Common myeloid progenitor, CD34-positive (primary cell): ENCODE data around the gene DCAF7.
A peak's percentile ranks its signal among the peaks of the same experiment; 100 is the strongest.

ENCODE experiments used
- CTCF ChIA-PET: fragments of 350-600 bp; sonication (Branson Sonifier 250); formaldehyde crosslinking; loops from one replicate; lab custom pipeline; 2021; ENCODE audit warnings: antibody characterized with exemption; lab: Charles Lee
- POLR2A ChIA-PET: fragments of 350-600 bp; sonication (Branson Sonifier 250); formaldehyde crosslinking; loops from one replicate; lab custom pipeline; 2021; ENCODE audit warnings: antibody characterized with exemption; lab: Charles Lee
- DNase-seq, 3 donors: peaks; one replicate each; pipeline versions ENCODE4 v3.0.0 to v3.0.0-alpha.2; 2013
- H3K27ac ChIP-seq, 2 experiments: 1 replicate in 1 of 2; 2 replicates in 1 of 2; pipeline ENCODE4 v1.7.0; 2013; ENCODE audit warnings: inconsistent platforms in 2 of 2, low read length in 2 of 2, mild to moderate bottlenecking in 2 of 2, low read depth in 1 of 2, moderate library complexity in 1 of 2; ENCODE audit not compliant: severe bottlenecking in 2 of 2, insufficient read depth in 1 of 2, poor library complexity in 1 of 2
- H3K27me3 ChIP-seq, 5 experiments: replicated peaks in 2 of 5; 1 replicate in 3 of 5; 2 replicates in 2 of 5; pipeline versions ENCODE4 v1.6.1 to v1.7.0; 2013; ENCODE audit warnings: low read length in 4 of 5, mild to moderate bottlenecking in 2 of 5, moderate library complexity in 2 of 5, inconsistent platforms in 1 of 5; ENCODE audit not compliant: insufficient read depth in 5 of 5, control insufficient read depth in 4 of 5
- H3K36me3 ChIP-seq, 4 experiments: 1 replicate in 2 of 4; 2 replicates in 2 of 4; pipeline versions ENCODE4 v1.6.1 to v1.7.0; 2013; ENCODE audit warnings: low read length in 3 of 4, control low read depth in 1 of 4, mild to moderate bottlenecking in 1 of 4; ENCODE audit not compliant: control insufficient read depth in 4 of 4, insufficient read depth in 4 of 4
- H3K4me1 ChIP-seq, 4 experiments: 1 replicate in 3 of 4; 2 replicates in 1 of 4; pipeline versions ENCODE4 v1.6.1 to v1.7.1; 2013; ENCODE audit warnings: low read length in 3 of 4, mild to moderate bottlenecking in 3 of 4, control low read depth in 1 of 4, inconsistent platforms in 1 of 4, moderate library complexity in 1 of 4; ENCODE audit not compliant: control insufficient read depth in 4 of 4, insufficient read depth in 4 of 4; ENCODE audit errors: control extremely low read depth in 1 of 4
- H3K4me3 ChIP-seq, 7 experiments: 1 replicate in 4 of 7; 2 replicates in 3 of 7; pipeline versions ENCODE4 v1.5.1 to v1.7.0; 2013; ENCODE audit warnings: mild to moderate bottlenecking in 7 of 7, low read length in 6 of 7, moderate library complexity in 6 of 7, inconsistent platforms in 2 of 7, low read depth in 2 of 7, control low read depth in 1 of 7; ENCODE audit not compliant: insufficient read depth in 4 of 7, control insufficient read depth in 1 of 7; ENCODE audit errors: extremely low read depth in 1 of 7
- H3K9me3 ChIP-seq, 5 experiments: 1 replicate in 4 of 5; 2 replicates in 1 of 5; pipeline versions ENCODE4 v1.6.1 to v1.7.1; 2013; ENCODE audit warnings: low read length in 4 of 5, mild to moderate bottlenecking in 2 of 5, inconsistent platforms in 1 of 5, low read depth in 1 of 5, moderate library complexity in 1 of 5; ENCODE audit not compliant: control insufficient read depth in 4 of 5, insufficient read depth in 2 of 5; ENCODE audit errors: control extremely low read depth in 1 of 5
- WGBS: methylation state at CpG from one replicate; pipeline ENCODE4 v1.1.5; 2013; ENCODE audit not compliant: insufficient coverage; 5-methylcytosine and 5-hydroxymethylcytosine counted together

DCAF7 gene

DNA sequence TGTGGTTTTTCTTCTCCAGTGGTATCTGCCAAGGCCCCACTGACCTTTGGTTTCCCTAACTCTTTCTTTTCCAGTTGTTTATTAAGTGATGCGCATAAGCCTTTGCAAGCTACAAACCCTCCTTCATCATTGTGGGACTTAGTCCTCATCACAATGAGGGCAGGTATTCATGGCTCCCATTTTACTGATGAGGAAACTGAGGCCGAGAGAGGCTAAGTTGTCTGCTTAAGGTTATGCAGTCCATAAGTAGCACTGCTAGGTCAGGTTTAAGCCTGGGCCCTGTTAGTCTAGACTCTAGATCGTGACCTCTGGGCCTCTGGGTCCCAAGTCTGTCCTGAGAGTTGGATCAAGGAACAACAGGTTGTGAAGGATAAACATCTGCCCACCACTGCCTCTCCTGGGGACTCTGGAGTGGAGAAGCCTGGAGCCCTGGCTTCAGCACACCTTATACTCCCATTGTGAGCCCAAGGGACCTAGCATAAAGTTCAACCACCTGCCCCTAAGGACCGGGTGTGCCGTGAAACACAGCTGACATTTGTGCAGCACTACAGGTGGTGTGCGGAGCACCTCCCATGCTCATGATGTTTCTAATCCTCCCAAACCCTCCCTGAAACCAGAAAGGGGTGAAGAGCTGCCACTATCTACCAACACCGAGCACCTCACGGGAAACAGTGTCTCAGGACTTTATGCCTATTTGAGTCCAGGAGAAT is 32.3 kb upstream of the DCAF7 start:
- POLR2A ChIA-PET, result no interaction called here
- H3K4me3 ChIP-seq, result no peak overlapping the region
- no peak overlapping the region for H3K27ac ChIP-seq
- CTCF ChIA-PET, result interaction anchor here (0.7 to 1.7 kb wide), 2 partner anchors 39 to 40 kb away, joined by 3 to 4 read pairs; no protein-coding TSS in a partner anchor
- no peak for DNase-seq
- peaks cover 0 to 22% (median 16%) of the 10 kb centered on the region in 5 experiments for H3K27me3 ChIP-seq
- 85% methylated on average over 8 of the region's 8 CpGs for WGBS
- no peaks in the 10 kb centered on the region for H3K4me1 ChIP-seq
- H3K9me3 ChIP-seq, result no peaks in the 10 kb centered on the region
- H3K36me3 ChIP-seq, result no peaks in the 10 kb centered on the region

DNA sequence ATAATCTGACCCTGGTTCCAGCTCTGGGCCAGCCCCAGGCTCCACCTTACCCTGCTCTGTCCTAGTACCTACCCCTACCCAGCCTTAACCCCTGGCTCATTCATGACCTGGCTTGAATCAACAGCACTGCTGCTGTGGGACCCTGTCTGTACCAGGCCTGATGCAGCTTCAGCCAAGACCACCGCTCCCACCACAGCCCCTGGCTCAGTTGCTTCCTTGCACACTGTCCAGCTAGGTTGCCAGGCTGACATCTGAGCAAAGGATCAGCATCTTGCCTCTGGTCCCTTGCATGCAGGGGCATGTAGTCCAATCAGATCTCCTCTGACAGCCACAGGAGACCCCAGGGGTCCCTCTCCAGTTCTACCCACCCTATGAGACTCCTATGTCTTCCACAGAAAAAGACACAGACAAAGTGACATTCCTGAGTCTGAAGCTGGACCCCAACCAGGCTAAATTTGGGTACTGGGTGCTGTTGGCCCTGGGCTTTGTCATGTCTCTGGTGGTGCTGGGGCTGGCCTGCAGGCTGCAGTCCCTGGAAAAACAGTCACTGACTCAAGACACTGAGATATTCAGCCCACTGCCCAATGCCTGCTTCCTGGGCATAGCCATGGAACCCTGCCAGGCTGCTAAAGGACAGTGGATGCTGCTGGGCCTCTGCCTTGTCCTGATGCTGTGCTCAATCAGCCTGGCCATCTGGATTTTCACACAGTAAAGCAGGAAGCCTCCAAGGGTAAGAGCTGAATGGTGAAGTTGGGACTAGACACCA is 31.0 kb upstream of the DCAF7 start:
- H3K9me3 ChIP-seq, result no peaks in the 10 kb centered on the region
- H3K4me3 ChIP-seq, result no peak overlapping the region
- no peaks in the 10 kb centered on the region for H3K36me3 ChIP-seq
- peaks cover 0 to 4% (median 3%) of the 10 kb centered on the region in 4 experiments for H3K4me1 ChIP-seq
- H3K27ac ChIP-seq, result no peak overlapping the region
- ChIA-PET CTCF (interaction anchor here (0.6 to 1.7 kb wide), 2 partner anchors 41 to 92 kb away, joined by 3 to 4 read pairs; no protein-coding TSS in a partner anchor), POLR2A (no interaction called here)
- WGBS, result no CpG with 5 or more reads among the region's 1 CpG
- peaks cover 0 to 33% (median 21%) of the 10 kb centered on the region in 5 experiments for H3K27me3 ChIP-seq
- no peak for DNase-seq

- POLR2A ChIA-PET, result no interaction called here
- 57% methylated on average over 5 of the region's 5 CpGs for WGBS
Measured at GRCh38 chr17:63519972-63520882, 30.1 kb upstream of the DCAF7 start.

GRCh38 chr17:63523253-63523855 is 26.9 kb upstream of the DCAF7 start, which contains the start of gene KCNH6:
Gene KCNH6, plus strand, starts transcription at chr17:63523358. Its CDS starts 56 bp downstream, at chr17:63523414.
- Histone ChIP-seq H3K4me1 (peaks cover 0 to 4% (median 3%) of the 10 kb centered on the region in 4 experiments), H3K36me3 (no peaks in the 10 kb centered on the region), H3K27me3 (peaks cover 2 to 49% (median 12%) of the 10 kb centered on the region in 5 experiments), H3K9me3 (no peaks in the 10 kb centered on the region), H3K4me3 (peak within 1 kb of the TSS in 3 of 7 experiments; percentile 32 to 64 (median 48)), H3K27ac (no peak within 1 kb of the TSS)
- CTCF ChIA-PET, result no interaction called here
- POLR2A ChIA-PET, result no interaction called here
- peak; percentile 15 to 51 (median 36) for DNase-seq
- WGBS, result 16% methylated on average over 22 of the region's 38 CpGs

More at GRCh38 chr17:63519972-63520882, 30.1 kb upstream of the DCAF7 start:
- DNase-seq, result no peak
- Histone ChIP-seq H3K36me3 (no peaks in the 10 kb centered on the region), H3K9me3 (no peaks in the 10 kb centered on the region), H3K4me3 (no peak overlapping the region), H3K4me1 (peaks cover 0 to 4% (median 3%) of the 10 kb centered on the region in 4 experiments), H3K27ac (no peak overlapping the region), H3K27me3 (peaks cover 2 to 38% (median 21%) of the 10 kb centered on the region in 5 experiments)
- CTCF ChIA-PET, result no interaction called here

GRCh38 chr17:63524051-63524450 is 26.2 kb upstream of the DCAF7 start:
- DNase-seq, result no peak
- no peaks in the 10 kb centered on the region for H3K9me3 ChIP-seq
- no peak overlapping the region for H3K27ac ChIP-seq
- CTCF ChIA-PET, result interaction anchor here (1.1 kb wide), 1 partner anchor 99 kb away, joined by 4 read pairs; no protein-coding TSS in a partner anchor
- 99% methylated on average over 14 of the region's 14 CpGs for WGBS
- H3K4me1 ChIP-seq, result peaks cover 0 to 4% (median 3%) of the 10 kb centered on the region in 4 experiments
- POLR2A ChIA-PET, result no interaction called here
- H3K4me3 ChIP-seq, result no peak overlapping the region
- H3K27me3 ChIP-seq, result peaks cover 2 to 49% (median 12%) of the 10 kb centered on the region in 5 experiments
- no peaks in the 10 kb centered on the region for H3K36me3 ChIP-seq

- Histone ChIP-seq H3K36me3 (no peaks in the 10 kb centered on the region), H3K4me3 (no peak overlapping the region), H3K4me1 (peaks cover 0 to 4% (median 3%) of the 10 kb centered on the region in 4 experiments), H3K27me3 (peaks cover 2 to 40% (median 11%) of the 10 kb centered on the region in 5 experiments), H3K9me3 (no peaks in the 10 kb centered on the region), H3K27ac (no peak overlapping the region)
- no peak for DNase-seq
- ChIA-PET POLR2A (no interaction called here), CTCF (interaction anchor here (0.7 to 1.1 kb wide), 2 partner anchors 55 to 100 kb away, joined by 3 to 4 read pairs; no protein-coding TSS in a partner anchor)
- 67% methylated on average over 1 of the region's 6 CpGs for WGBS
Measured at GRCh38 chr17:63525190-63525946, 24.9 kb upstream of the DCAF7 start.
